Caco-2 (cell line): ENCODE measurements around the gene POLR2E. TPM values are rescaled to one million over a fixed set of nuclear protein-coding genes. Genes with fewer than 3 reads are reported as not detected.
"Not testable (repeated sequence)": the region's sequence is repeated elsewhere in the genome, so short reads cannot be mapped to it uniquely, and the experiment has no call there.

ENCODE experiments used
- BruUV-seq: library from RNA; stranded (reverse); fragments of 400-500 nt; replicated peaks from 2 replicates; lab custom pipeline; 2021; lab: Mats Ljungman, UMichigan
- CTCF ChIA-PET: fragments of 300-600 bp; sonication (Branson Sonifier 250); formaldehyde crosslinking; loops from one replicate; lab custom pipeline; 2022; ENCODE audit warnings: antibody characterized with exemption; lab: Charles Lee
- POLR2A ChIA-PET: fragments of 300-600 bp; sonication (Branson Sonifier 250); formaldehyde crosslinking; loops from one replicate; lab custom pipeline; 2022; ENCODE audit warnings: antibody characterized with exemption; lab: Charles Lee
- DNase-seq, 2 experiments: peaks; one replicate each; pipeline versions ENCODE4 v3.0.0 to v3.0.0-alpha.2; 2020 to 2022
- H3K27me3 ChIP-seq: replicated peaks from 2 replicates; pipeline ENCODE4 v1.6.0; 2011; ENCODE audit warnings: low read length; ENCODE audit not compliant: control insufficient read depth, insufficient read depth
- H3K36me3 ChIP-seq: 2 replicates; pipeline ENCODE4 v1.5.1; 2011; ENCODE audit warnings: low read length; ENCODE audit not compliant: control insufficient read depth, insufficient read depth
- H3K4me1 ChIP-seq: fragments of 250-450 bp; sonication (Bioruptor Pico); 2 replicates; pipeline ENCODE4 v1.5.1; 2020; ENCODE audit warnings: mild to moderate bottlenecking
- H3K4me3 ChIP-seq: 2 replicates; pipeline ENCODE4 v1.5.1; 2011; ENCODE audit warnings: low read depth, mild to moderate bottlenecking, control low read depth, low read length
- H3K9me3 ChIP-seq: fragments of 250-450 bp; sonication (Bioruptor Pico); 2 replicates; pipeline ENCODE4 v1.5.1; 2020; ENCODE audit warnings: mild to moderate bottlenecking, moderate library complexity
- H3K27ac Mint-ChIP-seq: one replicate; pipeline ENCODE4 v1.8.0; 2022; ENCODE audit warnings: mixed read lengths; ENCODE audit not compliant: unreplicated experiment
- H3K27me3 Mint-ChIP-seq: one replicate; pipeline ENCODE4 v1.8.0; 2022; ENCODE audit warnings: mixed read lengths; ENCODE audit not compliant: insufficient read depth, unreplicated experiment
- H3K36me3 Mint-ChIP-seq: one replicate; pipeline ENCODE4 v1.8.0; 2022; ENCODE audit warnings: mild to moderate bottlenecking, mixed read lengths; ENCODE audit not compliant: insufficient read depth, unreplicated experiment
- H3K4me1 Mint-ChIP-seq: one replicate; pipeline ENCODE4 v1.8.0; 2022; ENCODE audit warnings: low read depth, mixed read lengths; ENCODE audit not compliant: unreplicated experiment
- H3K4me3 Mint-ChIP-seq: one replicate; pipeline ENCODE4 v1.8.0; 2022; ENCODE audit warnings: mild to moderate bottlenecking, moderate library complexity, mixed read lengths; ENCODE audit not compliant: unreplicated experiment
- H3K9me3 Mint-ChIP-seq: one replicate; pipeline ENCODE4 v1.8.0; 2022; ENCODE audit warnings: mixed read lengths; ENCODE audit not compliant: unreplicated experiment
- CTCF ChIP-seq, 2 experiments: fragments of 200-600 bp in 1 of 2; IDR thresholded peaks; 1 replicate in 1 of 2; 2 replicates in 1 of 2; pipeline versions ENCODE4 v1.5.1 to v1.8.0; 2011 to 2022; ENCODE audit warnings: antibody characterized with exemption in 1 of 2, control low read depth in 1 of 2, inconsistent platforms in 1 of 2, low read depth in 1 of 2, low read length in 1 of 2, mild to moderate bottlenecking in 1 of 2, moderate library complexity in 1 of 2; ENCODE audit not compliant: insufficient read depth in 1 of 2, severe bottlenecking in 1 of 2, unreplicated experiment in 1 of 2
- intact Hi-C: fragments of 100-400 bp; cut with micrococcal nuclease; formaldehyde crosslinking; loops from one replicate; pipeline ENCODE4 v1.10.0; 2022; ENCODE audit not compliant: unreplicated experiment
- total RNA-seq: library from RNA; stranded (reverse); gene quantifications from 2 replicates; pipeline ENCODE4 v1.2.3, GENCODE V29; 2022

The POLR2E gene
- total RNA-seq, 1 experiment from 2014 or later, result 264 TPM

GRCh38 chr19:1115646-1116420 is 20.7 kb upstream of the POLR2E start:
- Histone ChIP-seq H3K9me3 (no peaks in the 10 kb centered on the region), H3K27me3 (no peaks in the 10 kb centered on the region), H3K4me3 (no peak overlapping the region), H3K4me1 (peaks cover 5% of the 10 kb centered on the region; the same call in 1 of the 2 replicates), H3K36me3 (peaks cover 1% of the 10 kb centered on the region)
- no peak for DNase-seq
- Mint-ChIP-seq H3K4me1 (no peaks in the 10 kb centered on the region), H3K27me3 (no peaks in the 10 kb centered on the region), H3K4me3 (no peak overlapping the region), H3K36me3 (peaks cover 49% of the 10 kb centered on the region), H3K9me3 (no peaks in the 10 kb centered on the region), H3K27ac (no peak overlapping the region)
- CTCF ChIA-PET, result interaction anchor here (0.6 kb wide), 1 partner anchor 77 kb away, joined by 4 read pairs; no protein-coding TSS in a partner anchor
- POLR2A ChIA-PET, result no interaction called here
- TF ChIP-seq CTCF (IDR thresholded peaks at IDR 0.05; ENCODE audit: insufficient read depth in 1 of 2, low read depth in 1 of 2, low read length in 1 of 2, severe bottlenecking in 1 of 2, unreplicated experiment in 1 of 2), result no peak
- intact Hi-C loops, result no loop called here
- BruUV-seq, result no TSS peak

- H3K27ac Mint-ChIP-seq, H3K27me3 ChIP-seq, H3K9me3 ChIP-seq, H3K4me3 Mint-ChIP-seq, H3K4me1 Mint-ChIP-seq, POLR2A ChIA-PET, H3K36me3 ChIP-seq, H3K4me1 ChIP-seq, CTCF ChIA-PET, H3K4me3 ChIP-seq, DNase-seq, H3K9me3 Mint-ChIP-seq, H3K27me3 Mint-ChIP-seq, BruUV-seq: not testable (repeated sequence)
- intact Hi-C loops, result loop anchor here (5.0 kb wide), 1 partner anchor 78 kb away; no protein-coding TSS in a partner anchor
- H3K36me3 Mint-ChIP-seq, result peaks cover 54% of the 10 kb centered on the region
These were observed 19.6 kb upstream of the POLR2E start for GRCh38 chr19:1114728-1115127.

GRCh38 chr19:1113986-1114483 is 18.9 kb upstream of the POLR2E start:
- Mint-ChIP-seq H3K4me3 (no peak overlapping the region), H3K27ac (no peak overlapping the region), H3K36me3 (peaks cover 55% of the 10 kb centered on the region), H3K9me3 (no peaks in the 10 kb centered on the region), H3K27me3 (no peaks in the 10 kb centered on the region), H3K4me1 (no peaks in the 10 kb centered on the region)
- no peaks in the 10 kb centered on the region for H3K27me3 ChIP-seq
- H3K36me3 ChIP-seq, result peaks cover 1% of the 10 kb centered on the region
- no peak for TF ChIP-seq CTCF (IDR thresholded peaks at IDR 0.05; ENCODE audit: insufficient read depth in 1 of 2, low read depth in 1 of 2, low read length in 1 of 2, severe bottlenecking in 1 of 2, unreplicated experiment in 1 of 2)
- no TSS peak for BruUV-seq
- H3K4me1 ChIP-seq, result peaks cover 5% of the 10 kb centered on the region; the same call in 1 of the 2 replicates
- no peak for DNase-seq
- POLR2A ChIA-PET, result interaction anchor here (0.6 to 0.7 kb wide), 2 partner anchors 30 to 85 kb away, joined by 3 read pairs; no protein-coding TSS in a partner anchor
- no peaks in the 10 kb centered on the region for H3K9me3 ChIP-seq
- intact Hi-C loops, result loop anchor here (5.0 kb wide), 1 partner anchor 78 kb away; no protein-coding TSS in a partner anchor
- CTCF ChIA-PET, result interaction anchor here (0.5 to 1.1 kb wide), 6 partner anchors 11 to 462 kb away, joined by 3 to 7 read pairs (median 4); partner anchors contain the start of gene RNU6-2
- no peak overlapping the region for H3K4me3 ChIP-seq
